ENCODE measurements around the gene TBC1D7.

TBC1D7 gene

GRCh38 chr6:13289789-13290318 is 38.5 kb downstream of the TBC1D7 start:
- no peak for DNase-seq

- no peak for DNase-seq
These were observed 39.4 kb downstream of the TBC1D7 start for GRCh38 chr6:13288969-13289391.

GRCh38 chr6:13288481-13288880 is 39.9 kb downstream of the TBC1D7 start:
- no peak for DNase-seq

- no peak for DNase-seq
These were observed 41.2 kb downstream of the TBC1D7 start for GRCh38 chr6:13287104-13287503.

GRCh38 chr6:13286181-13286580 is 42.2 kb downstream of the TBC1D7 start:
- DNase-seq, result no peak

- no peak for DNase-seq
These were observed 42.6 kb downstream of the TBC1D7 start for GRCh38 chr6:13285705-13286104.

GRCh38 chr6:13284646-13285045 is 43.7 kb downstream of the TBC1D7 start:
- no peak for DNase-seq

- no peak for DNase-seq
These were observed 45.0 kb downstream of the TBC1D7 start for GRCh38 chr6:13283331-13283730.

GRCh38 chr6:13282393-13283069 is 45.8 kb downstream of the TBC1D7 start:
- DNase-seq, result no peak

GRCh38 chr6:13281686-13282085 is 46.7 kb downstream of the TBC1D7 start:
- DNase-seq, result no peak

- no peak for DNase-seq
These were observed 48.1 kb downstream of the TBC1D7 start for GRCh38 chr6:13280254-13280653.

- no peak for DNase-seq
These were observed 49.3 kb downstream of the TBC1D7 start for GRCh38 chr6:13278991-13279390.

GRCh38 chr6:13278164-13278563 is 50.2 kb downstream of the TBC1D7 start:
- DNase-seq, result no peak

GRCh38 chr6:13277231-13277630 is 51.1 kb downstream of the TBC1D7 start:
- DNase-seq, result no peak

- no peak for DNase-seq
These were observed 52.8 kb downstream of the TBC1D7 start for GRCh38 chr6:13275435-13275989.

GRCh38 chr6:13274707-13275434 is 53.5 kb downstream of the TBC1D7 start:
- no peak for DNase-seq

- no peak for DNase-seq
These were observed 54.2 kb downstream of the TBC1D7 start for GRCh38 chr6:13273931-13274706.

GRCh38 chr6:13273202-13273930 is 55.0 kb downstream of the TBC1D7 start:
- DNase-seq, result no peak

- no peak for DNase-seq
These were observed 55.9 kb downstream of the TBC1D7 start for GRCh38 chr6:13272131-13273046.

GRCh38 chr6:13268913-13269518 is 59.3 kb downstream of the TBC1D7 start:
- no peak for DNase-seq

- no peak for DNase-seq
These were observed 61.1 kb downstream of the TBC1D7 start for GRCh38 chr6:13267142-13267651.
